HepG2 (cell line): ENCODE results near the gene PEX19. TPM values are rescaled to one million over a fixed set of nuclear protein-coding genes. Genes with fewer than 3 reads are reported as not detected.

Experiments
- ATF6 ChIP-seq: sonication (generic); formaldehyde crosslinking; conservative IDR thresholded peaks from 2 replicates; pipeline ENCODE4 v1.4.0; 2020; ENCODE audit warnings: missing genetic modification reagents
- ATM ChIP-seq: fragments of 450-650 bp; IDR thresholded peaks from 2 replicates; pipeline ENCODE4 v1.7.1; 2017; ENCODE audit warnings: mild to moderate bottlenecking, borderline replicate concordance
- FOXO1 ChIP-seq: sonication (generic); formaldehyde crosslinking; IDR thresholded peaks from 2 replicates; pipeline ENCODE4 v1.4.0; 2020; ENCODE audit warnings: missing genetic modification reagents
- HBP1 ChIP-seq: IDR thresholded peaks from 2 replicates; pipeline ENCODE4 v1.6.1; 2016; ENCODE audit warnings: low read depth, control low read depth
- HMGXB4 ChIP-seq, 2 experiments: sonication (generic) in 1 of 2; formaldehyde crosslinking in 1 of 2; IDR thresholded peaks; 2 replicates each; pipeline versions ENCODE4 v1.4.0 to v1.6.1; 2018 to 2020; ENCODE audit warnings: missing genetic modification reagents in 2 of 2, borderline replicate concordance in 1 of 2, low read depth in 1 of 2, mild to moderate bottlenecking in 1 of 2, missing biosample characterization in 1 of 2
- MAZ ChIP-seq, 2 experiments: sonication (generic) in 1 of 2; formaldehyde crosslinking in 1 of 2; IDR thresholded peaks; 2 replicates each; pipeline versions ENCODE4 v1.5.0 to v1.6.1; 2012 to 2020; ENCODE audit warnings: low read depth in 2 of 2, mild to moderate bottlenecking in 2 of 2, borderline replicate concordance in 1 of 2, improper control_type of control experiment in 1 of 2, low read length in 1 of 2, missing genetic modification reagents in 1 of 2, moderate library complexity in 1 of 2
- MNT ChIP-seq: fragments of 450-650 bp; IDR thresholded peaks from 2 replicates; pipeline ENCODE4 v1.6.1; 2016
- RNF219 ChIP-seq: sonication (generic); formaldehyde crosslinking; IDR thresholded peaks from 2 replicates; pipeline ENCODE4 v1.5.0; 2020; ENCODE audit warnings: mild to moderate bottlenecking, missing genetic modification reagents
- SMYD3 ChIP-seq: sonication (generic); formaldehyde crosslinking; IDR thresholded peaks from 2 replicates; pipeline ENCODE4 v1.8.1; 2023; ENCODE audit warnings: mild to moderate bottlenecking, missing genetic modification reagents
- ZBTB20 ChIP-seq: sonication (generic); formaldehyde crosslinking; IDR thresholded peaks from 2 replicates; pipeline ENCODE4 v1.8.1; 2023; ENCODE audit warnings: missing genetic modification reagents, low read depth, mild to moderate bottlenecking, borderline replicate concordance
- ZC3H4 ChIP-seq: sonication (generic); formaldehyde crosslinking; IDR thresholded peaks from 2 replicates; pipeline ENCODE4 v1.4.0; 2020; ENCODE audit warnings: missing genetic modification reagents, borderline replicate concordance
- ZFP36L2 ChIP-seq: sonication (generic); formaldehyde crosslinking; IDR thresholded peaks from 2 replicates; pipeline ENCODE4 v1.4.0; 2020; ENCODE audit warnings: missing genetic modification reagents
- ZNF569 ChIP-seq: sonication (generic); formaldehyde crosslinking; IDR thresholded peaks from 2 replicates; pipeline ENCODE4 v1.5.0; 2020; ENCODE audit warnings: mild to moderate bottlenecking, missing genetic modification reagents, moderate library complexity, borderline replicate concordance
- ZNF576 ChIP-seq: sonication (generic); formaldehyde crosslinking; IDR thresholded peaks from 2 replicates; pipeline ENCODE4 v1.4.0; 2020; ENCODE audit warnings: mild to moderate bottlenecking, missing genetic modification reagents
- ZNF629 ChIP-seq: sonication (generic); formaldehyde crosslinking; conservative IDR thresholded peaks from 2 replicates; pipeline ENCODE4 v1.5.0; 2020; ENCODE audit warnings: missing genetic modification reagents
- polyA plus RNA-seq, 8 experiments: library from polyadenylated mRNA; depleted of rRNA in 3 of 8; stranded (reverse) in 7 of 8; unstranded in 1 of 8; fragments of >200 nt; fragmentation: Illumina TruSeq in 4 of 8; extraction: Trizol in 4 of 8; gene quantifications; 2 replicates each; pipeline versions ENCODE4 v1.2.1 to v1.2.3, GENCODE V29; 2011 to 2016; ENCODE audit warnings: low read depth in 4 of 8, missing spikeins in 1 of 8, mixed read lengths in 1 of 8; ENCODE audit not compliant: insufficient read depth in 1 of 8
- total RNA-seq, 5 experiments: library from RNA; depleted of rRNA; stranded (reverse); fragments of >200 nt; fragmentation: Illumina TruSeq; extraction: Trizol; gene quantifications; 2 replicates each; pipeline ENCODE4 v1.2.3, GENCODE V29; 2016; ENCODE audit warnings: low read depth in 1 of 5

Gene PEX19
- total and polyA plus RNA-seq, 2 of the 13 experiments (the other 11 are each of a cell fraction or from before 2014, with no cell fraction given) = 47.0 to 51.8 TPM

GRCh38 chr1:160261893-160262794 lies 22.8 kb downstream of the PEX19 start, which contains the start of gene DCAF8 (continued):
- TF ChIP-seq MNT (peak; percentile 24; the same call in 1 of the 2 replicates), ZBTB20 (CRISPR knock-in tag) (no peak), ZC3H4 (peak; percentile 60; the same call in 1 of the 2 replicates), ZFP36L2 (no peak), SMYD3 (no peak), FOXO1 (CRISPR knock-in tag) (peak; percentile 25; the same call in 1 of the 2 replicates), HMGXB4 (CRISPR knock-in tag; IDR thresholded peaks at IDR 0.05; ENCODE audit: borderline replicate concordance in 1 of 2, low read depth in 1 of 2) (peak; percentile 86 to 90), ATM (no peak), ZNF629 (CRISPR knock-in tag) (no peak), ZNF569 (CRISPR knock-in tag) (0 out of 2 replicates have a peak, but pooled peaks have one; percentile 28), MAZ (IDR thresholded peaks at IDR 0.05; ENCODE audit: borderline replicate concordance, low read depth, low read length) (no peak), MAZ (CRISPR knock-in tag; IDR thresholded peaks at IDR 0.05; ENCODE audit: low read depth) (peak; percentile 90), ZNF576 (CRISPR knock-in tag) (no peak), RNF219 (CRISPR knock-in tag) (0 out of 2 replicates have a peak, but pooled peaks have one; percentile 55), HBP1 (CRISPR knock-in tag) (no peak), ATF6 (no peak)
